ENCODE measurements around the gene CD82. TPM values are rescaled to one million over a fixed set of nuclear protein-coding genes. Genes with fewer than 3 reads are reported as not detected.

The CD82 gene
- total RNA-seq, 1 experiment from 2014 or later: 32.6 TPM

DNA sequence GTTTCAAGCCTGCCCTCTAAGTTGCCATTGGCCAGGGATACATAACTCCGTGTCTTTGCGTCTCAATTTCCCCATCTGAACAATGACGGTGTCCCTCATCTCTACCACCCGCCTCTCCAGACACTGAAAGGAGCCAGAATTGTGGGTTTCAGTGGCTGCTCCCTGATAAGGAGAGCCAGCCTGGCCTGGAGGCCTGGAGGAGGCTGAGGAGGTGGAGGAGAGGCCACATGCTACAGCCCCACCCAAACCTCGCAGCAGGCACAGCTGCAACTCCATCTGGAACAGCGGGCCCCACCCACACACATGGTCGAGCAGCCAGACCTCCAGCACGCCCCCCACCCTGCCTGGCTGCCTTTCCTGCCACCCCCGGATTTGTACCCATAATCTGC is 34.4 kb upstream of the CD82 start:
- CTCF ChIA-PET: no interaction called here
- Mint-ChIP-seq H3K36me3 (ENCODE audit: insufficient read depth, unreplicated experiment) (no peaks in the 10 kb centered on the region), H3K27ac (ENCODE audit: unreplicated experiment) (no peak overlapping the region), H3K4me1 (ENCODE audit: low read depth, unreplicated experiment) (no peaks in the 10 kb centered on the region), H3K9me3 (ENCODE audit: low read depth, unreplicated experiment) (no peaks in the 10 kb centered on the region), H3K4me3 (ENCODE audit: low read depth, unreplicated experiment) (no peak overlapping the region), H3K27me3 (ENCODE audit: unreplicated experiment) (peaks cover 92% of the 10 kb centered on the region)
- intact Hi-C loops (cut with micrococcal nuclease; ENCODE audit: unreplicated experiment): no loop called here
- no peak for DNase-seq
- TF ChIP-seq, protein P1, sequence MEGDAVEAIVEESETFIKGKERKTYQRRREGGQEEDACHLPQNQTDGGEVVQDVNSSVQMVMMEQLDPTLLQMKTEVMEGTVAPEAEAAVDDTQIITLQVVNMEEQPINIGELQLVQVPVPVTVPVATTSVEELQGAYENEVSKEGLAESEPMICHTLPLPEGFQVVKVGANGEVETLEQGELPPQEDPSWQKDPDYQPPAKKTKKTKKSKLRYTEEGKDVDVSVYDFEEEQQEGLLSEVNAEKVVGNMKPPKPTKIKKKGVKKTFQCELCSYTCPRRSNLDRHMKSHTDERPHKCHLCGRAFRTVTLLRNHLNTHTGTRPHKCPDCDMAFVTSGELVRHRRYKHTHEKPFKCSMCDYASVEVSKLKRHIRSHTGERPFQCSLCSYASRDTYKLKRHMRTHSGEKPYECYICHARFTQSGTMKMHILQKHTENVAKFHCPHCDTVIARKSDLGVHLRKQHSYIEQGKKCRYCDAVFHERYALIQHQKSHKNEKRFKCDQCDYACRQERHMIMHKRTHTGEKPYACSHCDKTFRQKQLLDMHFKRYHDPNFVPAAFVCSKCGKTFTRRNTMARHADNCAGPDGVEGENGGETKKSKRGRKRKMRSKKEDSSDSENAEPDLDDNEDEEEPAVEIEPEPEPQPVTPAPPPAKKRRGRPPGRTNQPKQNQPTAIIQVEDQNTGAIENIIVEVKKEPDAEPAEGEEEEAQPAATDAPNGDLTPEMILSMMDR (IDR thresholded peaks at IDR 0.05; ENCODE audit: unreplicated experiment): no peak
- no TSS peak for BruUV-seq (replicated peaks)

DNA sequence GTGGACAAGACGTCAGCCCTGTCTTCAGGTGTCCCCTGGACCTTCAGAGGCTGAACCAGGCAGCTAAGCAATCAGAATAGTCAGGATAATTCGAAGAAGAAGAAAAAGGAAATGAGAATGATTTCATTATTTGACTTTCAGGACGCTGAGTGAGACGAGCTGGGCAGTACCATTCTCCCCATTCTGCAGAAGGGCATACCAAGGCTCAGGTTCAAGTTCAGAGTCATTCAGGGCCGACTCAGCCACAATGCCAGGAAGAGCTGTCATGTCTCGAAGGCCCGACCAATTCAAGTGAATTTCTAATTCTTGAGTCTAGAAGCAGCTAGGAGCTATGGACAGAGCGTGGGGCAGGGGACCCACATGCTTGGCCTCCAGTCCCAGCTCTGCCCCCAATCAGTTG is 33.8 kb upstream of the CD82 start:
- H3K36me3 Mint-ChIP-seq (ENCODE audit: insufficient read depth, unreplicated experiment): no peaks in the 10 kb centered on the region
- H3K4me1 Mint-ChIP-seq (ENCODE audit: low read depth, unreplicated experiment): no peaks in the 10 kb centered on the region
- no peak for DNase-seq
- TF ChIP-seq, protein P1 (IDR thresholded peaks at IDR 0.05; ENCODE audit: unreplicated experiment): no peak
- BruUV-seq (replicated peaks): no TSS peak
- H3K27ac Mint-ChIP-seq (ENCODE audit: unreplicated experiment): no peak overlapping the region
- intact Hi-C loops (cut with micrococcal nuclease; ENCODE audit: unreplicated experiment): no loop called here
- CTCF ChIA-PET: no interaction called here
- peaks cover 95% of the 10 kb centered on the region for H3K27me3 Mint-ChIP-seq (ENCODE audit: unreplicated experiment)
- no peaks in the 10 kb centered on the region for H3K9me3 Mint-ChIP-seq (ENCODE audit: low read depth, unreplicated experiment)
- no peak overlapping the region for H3K4me3 Mint-ChIP-seq (ENCODE audit: low read depth, unreplicated experiment)

DNA sequence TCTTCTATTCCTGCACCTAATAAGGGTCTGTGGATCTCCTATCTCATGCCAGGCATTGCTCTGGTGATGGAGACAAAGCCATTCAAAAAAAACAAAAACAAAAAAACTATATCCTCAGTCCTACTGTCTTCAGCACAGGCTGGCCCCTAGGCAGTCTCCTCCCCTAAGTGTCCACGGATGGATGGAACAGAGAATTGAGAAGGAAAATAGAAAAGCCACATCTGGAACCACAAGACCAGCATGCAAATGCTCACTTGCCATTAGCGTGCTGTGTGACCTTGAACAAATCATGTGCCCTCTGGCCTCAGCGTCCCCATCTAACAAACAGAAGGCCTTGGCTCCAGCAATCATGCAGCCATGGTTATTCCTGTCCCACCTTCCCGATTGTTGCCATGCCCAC is 32.7 kb upstream of the CD82 start:
- Mint-ChIP-seq H3K4me3 (ENCODE audit: low read depth, unreplicated experiment) (no peak overlapping the region), H3K27me3 (ENCODE audit: unreplicated experiment) (peaks cover 86% of the 10 kb centered on the region), H3K27ac (ENCODE audit: unreplicated experiment) (no peak overlapping the region), H3K9me3 (ENCODE audit: low read depth, unreplicated experiment) (no peaks in the 10 kb centered on the region), H3K4me1 (ENCODE audit: low read depth, unreplicated experiment) (no peaks in the 10 kb centered on the region), H3K36me3 (ENCODE audit: insufficient read depth, unreplicated experiment) (no peaks in the 10 kb centered on the region)
- intact Hi-C loops (cut with micrococcal nuclease; ENCODE audit: unreplicated experiment): no loop called here
- no TSS peak for BruUV-seq (replicated peaks)
- TF ChIP-seq, protein P1 (IDR thresholded peaks at IDR 0.05; ENCODE audit: unreplicated experiment): no peak
- no peak for DNase-seq
- CTCF ChIA-PET: interaction anchor here (0.7 kb wide), 1 partner anchor 443 kb away, joined by 3 read pairs; no protein-coding TSS in a partner anchor

DNA sequence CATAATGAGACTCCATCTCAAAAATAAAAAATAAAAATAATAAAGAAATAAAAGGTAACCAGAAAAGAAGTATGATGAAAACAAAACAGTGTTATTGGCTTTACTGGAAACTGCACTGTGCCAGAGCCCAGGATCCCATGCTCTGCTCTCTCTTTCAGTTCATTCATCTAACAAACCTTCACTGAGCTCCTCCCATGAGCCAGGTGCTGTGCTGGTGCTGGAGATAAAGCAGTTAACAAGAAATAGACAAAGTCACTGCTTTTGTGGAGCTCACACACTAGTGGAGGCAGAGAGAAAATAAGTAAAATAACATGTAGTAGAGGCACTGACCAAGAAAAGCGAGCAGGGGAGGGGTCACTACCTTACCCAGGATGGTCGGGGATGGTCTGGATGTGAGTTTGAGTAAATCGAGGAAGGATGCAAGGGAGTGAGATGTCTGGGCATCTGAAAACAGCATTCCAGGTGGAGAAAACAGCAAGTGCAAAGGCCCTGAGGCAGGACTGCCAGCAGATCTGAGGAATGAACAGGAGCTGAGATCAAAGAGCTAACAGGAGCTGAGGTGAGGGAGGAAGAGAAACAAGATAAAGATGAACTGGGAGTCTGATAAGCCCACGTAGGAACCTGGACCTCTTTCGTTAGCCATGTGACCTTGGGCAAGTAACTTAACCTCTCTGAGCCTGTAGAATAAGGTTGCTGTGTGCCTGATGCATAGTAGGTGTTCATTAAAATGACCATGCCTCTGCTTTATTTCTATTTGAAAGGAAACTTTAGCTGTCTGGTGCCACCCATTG is 31.3 kb upstream of the CD82 start:
- no peak for DNase-seq
- BruUV-seq (replicated peaks): no TSS peak
- TF ChIP-seq, protein P1 (IDR thresholded peaks at IDR 0.05; ENCODE audit: unreplicated experiment): no peak
- CTCF ChIA-PET: interaction anchor here (0.5 to 0.7 kb wide), 2 partner anchors 98 to 250 kb away, joined by 3 to 4 read pairs; no protein-coding TSS in a partner anchor
- H3K9me3 Mint-ChIP-seq (ENCODE audit: low read depth, unreplicated experiment): no peaks in the 10 kb centered on the region
- intact Hi-C loops (cut with micrococcal nuclease; ENCODE audit: unreplicated experiment): no loop called here
- H3K27ac Mint-ChIP-seq (ENCODE audit: unreplicated experiment): no peak overlapping the region
- H3K4me1 Mint-ChIP-seq (ENCODE audit: low read depth, unreplicated experiment): no peaks in the 10 kb centered on the region
- H3K27me3 Mint-ChIP-seq (ENCODE audit: unreplicated experiment): peaks cover 73% of the 10 kb centered on the region
- no peaks in the 10 kb centered on the region for H3K36me3 Mint-ChIP-seq (ENCODE audit: insufficient read depth, unreplicated experiment)
- no peak overlapping the region for H3K4me3 Mint-ChIP-seq (ENCODE audit: low read depth, unreplicated experiment)
